Parathyroid adenoma (tissue), 2 donors: ENCODE data around the gene LAMC2.

Source experiments
- H2AFZ ChIP-seq: fragments of 300-600 bp; sonication (generic); one replicate; pipeline ENCODE4 v1.7.0; 2017; ENCODE audit warnings: antibody characterized with exemption, mild to moderate bottlenecking
- H3K27ac ChIP-seq: fragments of 300-600 bp; sonication (generic); one replicate; pipeline ENCODE4 v1.7.0; 2017
- H3K27me3 ChIP-seq: fragments of 300-600 bp; sonication (generic); one replicate; pipeline ENCODE4 v1.7.0; 2017; ENCODE audit warnings: low read length; ENCODE audit not compliant: control insufficient read depth, insufficient read depth
- H3K36me3 ChIP-seq: fragments of 300-600 bp; sonication (generic); one replicate; pipeline ENCODE4 v1.7.0; 2017; ENCODE audit warnings: low read length; ENCODE audit not compliant: control insufficient read depth, insufficient read depth
- H3K4me1 ChIP-seq: fragments of 300-600 bp; sonication (generic); one replicate; pipeline ENCODE4 v1.7.0; 2017; ENCODE audit warnings: control low read depth
- H3K4me2 ChIP-seq: fragments of 300-600 bp; sonication (generic); one replicate; pipeline ENCODE4 v1.7.0; 2017; ENCODE audit warnings: low read length
- H3K4me3 ChIP-seq: fragments of 300-600 bp; sonication (generic); one replicate; pipeline ENCODE4 v1.7.0; 2017; ENCODE audit warnings: low read depth, low read length
- H3K79me2 ChIP-seq: fragments of 300-600 bp; sonication (generic); one replicate; pipeline ENCODE4 v1.7.0; 2017; ENCODE audit warnings: control low read depth
- H3K9ac ChIP-seq: fragments of 300-600 bp; sonication (generic); one replicate; pipeline ENCODE4 v1.7.0; 2017; ENCODE audit warnings: mild to moderate bottlenecking
- H3K9me3 ChIP-seq: fragments of 300-600 bp; sonication (generic); one replicate; pipeline ENCODE4 v1.7.0; 2017; ENCODE audit warnings: low read length; ENCODE audit not compliant: control insufficient read depth
- CTCF ChIP-seq: fragments of 300-600 bp; sonication (generic); IDR thresholded peaks from one replicate; pipeline ENCODE4 v1.7.0; 2017; ENCODE audit warnings: antibody characterized with exemption, mild to moderate bottlenecking
- donor health status: primary hyperparathyroidism.

LAMC2 gene

GRCh38 chr1:183246436-183246835, 60.4 kb downstream of the LAMC2 start:
- no peak for TF ChIP-seq CTCF
- H2AFZ ChIP-seq, result no peak overlapping the region
- H3K9ac ChIP-seq, result no peak overlapping the region
- no peaks in the 10 kb centered on the region for H3K36me3 ChIP-seq
- H3K4me3 ChIP-seq, result no peak overlapping the region
- H3K27ac ChIP-seq, result no peak overlapping the region
- H3K4me1 ChIP-seq, result no peaks in the 10 kb centered on the region
- no peaks in the 10 kb centered on the region for H3K27me3 ChIP-seq
- H3K79me2 ChIP-seq, result no peaks in the 10 kb centered on the region
- H3K9me3 ChIP-seq, result no peaks in the 10 kb centered on the region
- H3K4me2 ChIP-seq, result no peak overlapping the region

- Histone ChIP-seq H3K36me3 (no peaks in the 10 kb centered on the region), H3K9me3 (no peaks in the 10 kb centered on the region), H3K4me1 (no peaks in the 10 kb centered on the region), H3K27me3 (no peaks in the 10 kb centered on the region), H3K79me2 (no peaks in the 10 kb centered on the region), H3K27ac (no peak overlapping the region), H3K4me2 (no peak overlapping the region), H3K4me3 (no peak overlapping the region), H2AFZ (no peak overlapping the region), H3K9ac (no peak overlapping the region)
- TF ChIP-seq CTCF, result no peak
Measured at GRCh38 chr1:183247066-183247465, 61.0 kb downstream of the LAMC2 start.

GRCh38 chr1:183247484-183247883, 61.4 kb downstream of the LAMC2 start:
- no peak overlapping the region for H3K27ac ChIP-seq
- no peak overlapping the region for H3K9ac ChIP-seq
- H3K4me1 ChIP-seq, result no peaks in the 10 kb centered on the region
- no peaks in the 10 kb centered on the region for H3K9me3 ChIP-seq
- no peak overlapping the region for H3K4me3 ChIP-seq
- H3K79me2 ChIP-seq, result no peaks in the 10 kb centered on the region
- H3K27me3 ChIP-seq, result no peaks in the 10 kb centered on the region
- no peaks in the 10 kb centered on the region for H3K36me3 ChIP-seq
- H2AFZ ChIP-seq, result no peak overlapping the region
- no peak overlapping the region for H3K4me2 ChIP-seq
- no peak for TF ChIP-seq CTCF

DNA sequence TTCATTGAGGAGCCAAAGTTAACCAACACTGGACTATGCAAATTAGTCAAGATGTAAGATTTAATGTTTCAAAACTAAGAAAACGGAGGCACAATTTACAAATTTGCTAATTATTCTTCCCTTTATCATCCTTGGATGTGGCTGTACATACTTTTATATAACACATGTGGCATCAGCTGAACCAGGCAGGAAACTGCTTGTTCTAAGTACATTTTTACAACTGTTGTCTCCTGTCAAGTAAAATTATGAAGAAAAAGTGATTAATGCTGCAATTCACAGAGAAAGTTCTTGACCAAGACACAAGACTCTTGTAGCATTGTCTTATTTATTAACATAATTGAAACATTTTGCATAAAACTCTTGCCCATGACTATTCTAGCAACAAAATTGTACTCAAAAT, 61.9 kb downstream of the LAMC2 start:
- Histone ChIP-seq H3K4me1 (no peaks in the 10 kb centered on the region), H3K36me3 (no peaks in the 10 kb centered on the region), H3K4me3 (no peak overlapping the region), H3K9ac (no peak overlapping the region), H3K9me3 (no peaks in the 10 kb centered on the region), H3K27ac (no peak overlapping the region), H2AFZ (no peak overlapping the region), H3K79me2 (no peaks in the 10 kb centered on the region), H3K4me2 (no peak overlapping the region), H3K27me3 (no peaks in the 10 kb centered on the region)
- TF ChIP-seq CTCF, result no peak

DNA sequence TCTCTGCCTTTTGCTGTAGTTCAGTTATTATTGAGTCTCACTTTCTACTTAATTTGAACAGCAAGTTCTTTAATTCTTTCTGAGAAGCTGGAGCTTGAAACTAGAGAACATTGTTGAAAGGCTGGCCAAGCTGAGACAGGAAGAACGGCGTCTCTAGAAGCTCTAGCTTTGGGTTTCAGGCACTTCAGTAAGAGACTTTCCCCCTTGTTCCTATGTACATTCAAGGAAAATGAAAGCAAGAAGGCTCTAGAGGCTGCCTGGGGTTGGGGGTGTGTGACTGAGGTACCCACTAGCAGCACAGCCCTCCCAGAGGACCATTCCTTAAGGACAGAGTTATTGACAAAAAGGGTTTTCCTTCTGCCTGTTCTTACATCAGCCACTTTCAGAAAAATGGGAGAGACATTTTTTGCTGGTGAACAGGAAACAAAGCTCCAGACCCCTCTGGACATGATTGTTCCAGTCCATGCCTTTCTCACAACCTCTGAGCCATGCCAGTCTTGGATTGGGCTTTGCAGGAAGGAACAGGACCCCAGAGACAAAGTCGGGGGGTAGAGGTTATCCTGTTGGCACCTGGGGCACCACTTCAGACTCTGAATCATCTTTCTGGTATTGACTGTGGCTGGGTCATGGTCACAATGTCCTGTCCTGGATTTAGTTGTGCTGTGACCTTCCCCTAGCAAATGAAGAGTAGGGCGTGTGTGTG, 63.1 kb downstream of the LAMC2 start:
- Histone ChIP-seq H3K9me3 (no peaks in the 10 kb centered on the region), H3K79me2 (no peaks in the 10 kb centered on the region), H2AFZ (no peak overlapping the region), H3K27me3 (no peaks in the 10 kb centered on the region), H3K36me3 (no peaks in the 10 kb centered on the region), H3K4me1 (no peaks in the 10 kb centered on the region), H3K27ac (no peak overlapping the region), H3K4me3 (no peak overlapping the region), H3K9ac (no peak overlapping the region), H3K4me2 (no peak overlapping the region)
- no peak for TF ChIP-seq CTCF
